Thyroid gland (tissue), 4 donors: ENCODE results near the gene ENPP5.

Experiments
- CTCF ChIP-seq, 6 experiments: fragments of 200-600 bp in 3 of 6; fragments of 450-650 bp in 3 of 6; sonication (generic) in 3 of 6; IDR thresholded peaks; one replicate each; pipeline ENCODE4 v1.5.1; 2016 to 2019; ENCODE audit warnings: antibody characterized with exemption in 6 of 6, mild to moderate bottlenecking in 2 of 6, inconsistent platforms in 1 of 6, moderate library complexity in 1 of 6
- POLR2A ChIP-seq, 2 donors: fragments of 450-650 bp; IDR thresholded peaks; one replicate each; pipeline ENCODE4 v1.6.1; 2017; ENCODE audit warnings: antibody characterized with exemption in 2 of 2, mild to moderate bottlenecking in 2 of 2, moderate library complexity in 1 of 2

DNA sequence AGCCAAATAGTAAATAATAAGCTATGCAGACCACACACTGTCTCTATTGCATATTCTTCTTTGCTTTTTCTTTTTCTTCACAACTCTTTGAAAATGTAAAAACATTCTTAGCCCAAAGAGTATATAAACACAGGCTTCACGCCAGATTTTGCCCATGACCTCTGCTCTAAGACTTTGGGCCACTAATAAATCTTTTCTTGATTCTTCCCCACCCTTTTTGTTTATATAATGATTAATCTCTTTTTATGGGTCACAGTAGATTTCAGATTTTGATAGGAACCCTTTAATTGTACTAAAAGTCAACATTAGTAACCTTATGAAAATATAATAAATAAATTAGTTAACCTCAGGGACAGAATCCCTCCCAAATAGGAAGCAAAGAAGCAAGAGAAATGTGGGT lies 15.8 kb upstream of the ENPP5 start:
- TF ChIP-seq POLR2A (IDR thresholded peaks at IDR 0.05) (no peak), CTCF (IDR thresholded peaks at IDR 0.05) (no peak)
